GM19240 (cell line): ENCODE results near the gene RAB30.
A peak's percentile ranks its signal among the peaks of the same experiment; 100 is the strongest.

Source experiments
- DNase-seq: peaks from one replicate; pipeline ENCODE4 v3.0.0; 2011; ENCODE audit warnings: low spot score; ENCODE audit not compliant: insufficient read length

RAB30 gene

DNA sequence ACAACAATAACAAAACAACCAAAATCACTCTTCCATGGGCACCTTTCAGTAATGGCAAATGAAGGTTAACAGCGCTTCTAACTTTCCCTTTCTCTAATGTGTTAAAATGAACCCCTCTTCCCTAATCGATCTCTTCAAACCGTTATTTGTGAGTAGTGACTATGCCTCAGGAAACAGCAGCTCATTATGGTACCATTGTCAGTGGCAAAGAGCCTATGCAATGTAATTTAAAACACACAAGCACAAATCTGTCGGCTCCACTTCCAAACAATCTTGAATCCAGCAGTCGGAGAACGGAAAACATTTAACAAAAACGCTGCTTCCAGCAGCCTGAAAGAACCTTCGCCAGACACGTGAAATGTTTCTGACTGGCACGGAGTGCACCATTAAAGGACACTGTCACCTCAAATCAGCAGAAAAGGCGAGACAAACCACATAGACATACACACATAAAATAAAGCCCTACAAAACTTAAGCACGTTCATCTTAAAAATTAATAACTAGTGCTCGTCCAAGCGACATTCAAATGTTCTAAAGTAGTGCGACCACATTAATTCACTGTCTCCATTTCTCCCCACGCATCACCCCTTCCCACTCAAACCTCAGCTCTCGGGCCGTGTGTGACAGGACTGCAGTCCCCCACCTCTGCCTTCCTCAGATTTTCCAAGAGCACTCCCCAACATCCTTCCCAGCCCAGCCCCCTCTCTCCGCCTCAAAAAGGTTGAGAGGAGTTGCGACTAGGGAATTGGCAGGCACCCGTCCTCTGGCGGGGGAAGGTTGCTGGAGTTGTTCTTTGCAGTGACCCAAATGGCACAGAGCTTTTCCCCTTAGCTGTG is 748 bp downstream of the RAB30 start:
- no peak for DNase-seq

DNA sequence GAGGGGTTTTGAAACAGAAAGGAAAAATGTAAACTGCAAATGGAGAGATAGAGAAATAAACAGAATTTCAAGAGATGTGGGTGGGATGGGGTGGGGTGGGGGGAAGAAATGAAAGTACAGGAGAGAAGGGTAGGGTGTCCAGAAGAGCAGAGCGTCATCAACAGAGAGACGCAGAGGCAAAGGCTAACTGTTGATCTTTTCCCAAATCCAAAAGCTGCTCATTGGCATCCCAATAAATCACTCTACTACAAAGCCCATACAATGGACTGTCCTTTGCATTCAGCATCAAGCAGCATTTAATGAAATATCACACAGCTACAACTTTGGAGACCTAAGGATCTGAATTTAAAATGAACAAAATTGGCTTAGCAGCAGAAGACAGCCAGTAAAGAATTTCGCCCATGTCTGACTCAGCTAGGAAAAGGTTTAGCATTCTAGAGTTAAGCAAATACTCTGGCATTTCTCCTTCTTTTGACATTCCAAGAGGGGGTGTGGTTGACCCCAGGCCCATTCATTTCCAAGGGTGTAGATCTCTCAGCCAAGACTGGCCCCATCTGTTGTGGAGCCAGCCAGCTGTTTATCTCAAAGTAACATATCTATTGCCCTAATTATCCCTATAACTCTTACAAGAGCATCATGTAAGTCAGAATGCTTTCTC is 1.5 kb downstream of the RAB30 start:
- DNase-seq: no peak

DNA sequence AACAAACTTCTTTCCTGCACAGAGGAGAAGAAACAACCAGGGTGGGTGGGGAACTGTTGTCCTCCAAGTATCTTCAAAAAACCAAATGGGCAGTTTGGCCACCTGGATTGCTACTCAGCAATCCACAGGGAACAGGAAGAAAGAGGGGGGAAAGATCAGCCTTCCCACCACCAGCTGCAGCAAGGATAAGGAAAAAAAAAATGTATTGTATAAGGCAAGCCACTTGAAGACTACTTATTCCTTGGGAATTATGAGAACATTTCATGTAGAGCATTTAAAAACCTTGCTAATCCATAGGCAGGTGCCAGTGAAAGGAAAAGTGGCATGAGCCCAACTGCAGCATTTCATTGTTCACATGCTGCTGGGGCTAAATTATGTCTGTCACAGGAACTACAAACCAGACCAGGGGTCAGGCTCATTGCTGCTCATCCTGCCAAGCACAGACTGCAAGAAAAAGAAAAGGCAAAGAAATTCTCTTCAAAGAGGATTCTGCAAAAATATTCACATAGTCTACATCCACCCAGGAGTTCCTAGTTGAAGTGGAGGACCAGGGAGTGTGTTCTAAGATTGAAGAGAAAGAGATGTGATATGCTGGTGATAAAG is 2.2 kb downstream of the RAB30 start:
- DNase-seq: no peak

DNA sequence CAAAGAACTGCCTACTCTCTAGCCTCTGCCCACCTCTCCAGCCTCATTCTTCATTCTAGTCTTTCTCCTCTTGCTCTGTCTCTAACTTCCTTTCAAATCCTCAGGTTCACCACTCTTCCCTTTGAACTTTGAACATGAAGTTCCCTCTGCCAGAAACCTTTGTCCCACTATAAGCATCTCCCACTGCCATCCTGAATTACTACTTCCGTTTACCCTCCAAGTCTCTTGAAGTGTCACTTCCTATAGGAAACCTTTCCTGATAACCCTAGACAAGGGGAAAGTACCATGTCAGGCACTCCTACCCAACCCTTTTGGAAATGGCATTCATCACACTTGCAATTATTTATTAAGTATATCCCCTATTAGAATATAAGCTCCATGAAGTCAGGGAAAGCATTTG is 3.1 kb downstream of the RAB30 start:
- no peak for DNase-seq

DNA sequence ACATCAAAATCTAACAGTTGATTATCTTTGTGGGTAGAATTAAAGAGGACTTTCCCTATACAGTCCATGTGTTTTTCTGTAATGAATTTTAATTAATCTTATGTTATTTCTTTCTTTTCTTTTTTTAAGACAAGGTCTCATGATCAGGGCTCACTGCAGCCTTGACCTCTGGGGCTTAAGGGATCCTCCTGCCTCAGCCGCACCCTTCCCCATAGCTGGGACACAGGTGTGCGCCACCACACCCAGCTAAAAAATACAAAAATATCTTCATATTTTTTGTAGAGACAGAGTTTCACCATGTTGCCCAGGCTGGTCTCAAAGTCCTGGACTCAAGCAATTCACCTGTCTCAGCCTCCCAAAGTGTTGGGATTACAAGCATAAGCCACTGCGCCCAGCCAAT is 7.7 kb downstream of the RAB30 start:
- no peak for DNase-seq

DNA sequence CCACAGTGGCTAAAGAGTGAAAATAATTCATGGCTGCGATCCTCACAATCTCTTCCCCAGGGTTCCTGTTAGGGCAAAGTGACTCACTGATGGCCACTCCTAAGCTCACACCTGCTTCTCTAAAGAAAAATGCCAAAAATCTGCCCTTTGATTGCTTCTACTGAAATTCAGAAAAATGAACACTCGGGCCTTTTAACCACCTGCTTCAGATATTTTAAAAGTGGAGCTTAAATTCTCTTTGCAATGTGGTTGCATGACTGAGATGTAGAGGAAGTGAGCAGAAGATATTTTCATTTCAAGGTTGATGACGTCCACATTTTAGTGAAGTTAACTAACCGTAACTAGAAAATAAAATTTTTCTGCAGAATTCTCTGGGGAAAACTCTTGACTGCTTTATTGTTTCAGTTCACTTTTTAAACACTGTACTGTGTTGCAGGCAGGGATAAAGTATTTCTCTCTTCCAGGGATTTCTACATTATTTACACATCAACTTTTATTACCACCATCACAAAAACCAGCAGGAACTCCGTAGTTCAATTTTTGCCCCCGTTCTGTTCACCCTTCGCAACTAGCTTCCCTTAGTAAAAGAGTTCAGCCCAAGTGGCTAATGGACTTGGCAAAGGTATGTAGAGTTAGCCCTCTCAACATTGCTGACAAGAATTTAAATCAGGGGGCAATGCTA is 8.5 kb downstream of the RAB30 start:
- DNase-seq: no peak

DNA sequence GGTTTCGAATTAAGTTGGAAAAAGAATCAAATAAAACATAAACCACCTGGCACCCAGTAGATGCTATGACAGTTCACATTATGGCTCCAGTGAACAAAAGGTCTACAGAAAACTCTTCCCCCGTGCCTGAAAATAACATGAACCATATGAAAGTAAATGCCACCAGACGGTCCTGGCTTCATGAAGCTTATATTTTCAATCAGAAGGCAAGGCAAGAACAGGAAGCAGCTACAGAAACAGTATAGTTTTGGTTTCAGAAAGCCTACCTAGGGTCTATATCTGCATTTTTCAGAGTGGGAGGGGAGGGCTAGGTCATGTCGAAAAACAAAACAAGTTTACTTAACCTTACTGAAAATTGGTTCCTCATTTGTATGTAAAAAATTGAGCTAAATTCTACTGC is 9.8 kb downstream of the RAB30 start:
- DNase-seq: peak; percentile 29

DNA sequence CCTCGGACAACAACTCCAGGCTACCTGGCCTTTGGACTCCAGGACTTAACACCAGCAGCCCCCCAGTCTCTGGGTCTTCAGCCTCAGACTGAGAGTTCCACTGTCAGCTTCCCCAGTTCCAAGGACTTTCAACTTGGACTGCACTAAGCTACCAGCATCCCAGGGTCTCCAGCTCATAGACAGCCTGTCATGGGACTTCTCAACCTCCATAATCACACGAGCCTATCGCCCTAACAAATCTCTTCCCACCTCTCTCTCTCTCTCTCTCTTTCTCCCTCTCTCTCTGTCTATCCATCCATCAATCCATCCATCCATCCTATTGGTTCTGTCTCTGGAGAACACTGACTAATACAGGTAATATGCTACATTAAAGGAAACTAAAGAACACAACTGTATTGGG is 10.7 kb downstream of the RAB30 start:
- no peak for DNase-seq

DNA sequence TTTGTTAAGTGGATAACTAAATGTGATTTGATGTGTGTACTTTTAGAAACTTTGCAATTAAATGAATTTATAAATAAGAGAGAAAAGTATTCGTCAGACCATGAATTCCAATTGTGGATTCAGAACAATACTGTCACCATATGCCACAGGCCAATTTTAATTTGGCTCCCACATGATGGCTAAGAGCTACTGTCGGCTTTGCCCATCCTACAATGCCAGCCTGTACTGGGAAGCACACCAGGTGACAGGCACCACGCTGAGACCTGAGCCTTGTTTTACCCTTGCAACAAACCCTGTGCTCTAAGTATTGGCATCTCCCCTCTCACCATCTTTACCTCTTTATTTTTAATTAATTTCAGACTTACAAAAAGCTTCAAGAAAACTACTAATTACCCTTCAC is 14.0 kb downstream of the RAB30 start:
- DNase-seq: no peak

DNA sequence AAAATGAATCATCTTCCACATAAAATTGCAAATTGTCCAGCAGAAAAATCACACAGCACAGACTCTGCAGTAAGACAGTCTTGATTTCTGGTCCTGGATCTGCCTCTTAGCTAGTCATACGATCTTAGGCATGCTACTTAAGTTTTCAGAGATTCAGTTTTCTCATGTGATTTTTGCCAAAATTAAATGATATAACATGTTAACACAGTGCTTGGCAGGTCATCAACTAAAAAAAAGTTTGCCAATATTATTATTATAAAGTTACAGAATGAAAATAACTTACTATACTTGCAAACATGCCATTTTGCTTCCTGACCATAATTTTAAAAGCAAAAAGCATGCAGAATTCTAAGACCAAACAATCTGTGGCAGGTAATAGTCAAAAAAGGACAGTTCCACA is 15.1 kb downstream of the RAB30 start:
- no peak for DNase-seq

DNA sequence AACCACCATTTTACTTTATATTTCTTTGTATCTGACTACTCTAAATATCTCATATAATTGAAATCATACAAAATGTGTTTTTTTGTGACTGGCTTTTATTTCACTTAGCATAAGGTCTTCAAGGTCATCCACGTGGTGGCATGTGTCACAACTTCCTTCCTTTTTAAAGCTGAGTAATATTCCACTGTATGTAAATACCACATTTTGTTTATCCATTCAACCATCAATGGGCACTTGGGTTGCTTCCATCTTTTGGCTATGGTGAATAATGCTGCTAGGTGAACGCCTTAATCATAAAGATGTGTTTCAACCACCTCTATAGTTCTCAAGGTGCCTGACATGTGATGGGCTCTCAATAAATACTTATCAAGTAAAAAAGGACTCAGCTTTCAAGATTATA is 15.5 kb downstream of the RAB30 start:
- DNase-seq: no peak

DNA sequence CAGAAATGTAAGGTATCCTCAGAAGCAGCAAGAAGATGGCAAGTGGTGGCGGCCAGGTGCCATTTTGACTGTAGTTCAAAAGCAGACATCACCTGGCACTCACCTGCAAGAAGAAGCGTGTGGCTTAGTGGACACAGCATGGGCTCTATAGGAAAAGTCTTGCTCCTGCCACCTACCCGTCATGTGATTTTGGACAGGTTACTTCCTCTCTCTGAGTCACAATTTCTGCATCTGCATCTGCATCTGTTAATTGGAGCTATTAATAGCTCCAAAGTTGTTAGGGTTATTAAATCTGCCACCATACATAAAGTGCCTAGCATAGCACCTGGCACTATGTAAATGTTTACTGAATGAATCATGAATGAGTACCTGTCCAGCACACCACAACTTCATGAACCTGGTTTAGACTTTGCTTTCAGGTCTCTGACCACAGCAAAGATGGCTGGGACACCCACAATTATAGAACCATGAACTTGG is 16.8 kb downstream of the RAB30 start:
- no peak for DNase-seq

DNA sequence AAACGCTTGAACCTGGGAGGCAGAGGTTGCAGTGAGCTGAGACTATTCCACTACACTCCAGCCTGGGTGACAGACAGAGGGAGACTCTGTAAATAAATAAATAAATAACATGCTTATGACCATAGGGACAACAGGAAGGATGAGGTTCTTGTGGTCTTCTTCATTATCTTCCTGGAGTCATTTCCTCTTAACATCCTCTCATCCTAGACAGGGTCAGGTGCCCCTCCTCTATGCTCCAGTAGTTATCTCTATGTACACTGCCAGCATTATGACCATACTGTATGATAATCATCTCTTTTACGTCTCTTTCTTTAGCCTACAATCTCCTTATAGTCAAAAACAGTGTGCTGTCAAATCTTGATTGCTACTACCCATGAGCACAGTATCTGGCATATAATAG is 17.7 kb downstream of the RAB30 start:
- DNase-seq: no peak

DNA sequence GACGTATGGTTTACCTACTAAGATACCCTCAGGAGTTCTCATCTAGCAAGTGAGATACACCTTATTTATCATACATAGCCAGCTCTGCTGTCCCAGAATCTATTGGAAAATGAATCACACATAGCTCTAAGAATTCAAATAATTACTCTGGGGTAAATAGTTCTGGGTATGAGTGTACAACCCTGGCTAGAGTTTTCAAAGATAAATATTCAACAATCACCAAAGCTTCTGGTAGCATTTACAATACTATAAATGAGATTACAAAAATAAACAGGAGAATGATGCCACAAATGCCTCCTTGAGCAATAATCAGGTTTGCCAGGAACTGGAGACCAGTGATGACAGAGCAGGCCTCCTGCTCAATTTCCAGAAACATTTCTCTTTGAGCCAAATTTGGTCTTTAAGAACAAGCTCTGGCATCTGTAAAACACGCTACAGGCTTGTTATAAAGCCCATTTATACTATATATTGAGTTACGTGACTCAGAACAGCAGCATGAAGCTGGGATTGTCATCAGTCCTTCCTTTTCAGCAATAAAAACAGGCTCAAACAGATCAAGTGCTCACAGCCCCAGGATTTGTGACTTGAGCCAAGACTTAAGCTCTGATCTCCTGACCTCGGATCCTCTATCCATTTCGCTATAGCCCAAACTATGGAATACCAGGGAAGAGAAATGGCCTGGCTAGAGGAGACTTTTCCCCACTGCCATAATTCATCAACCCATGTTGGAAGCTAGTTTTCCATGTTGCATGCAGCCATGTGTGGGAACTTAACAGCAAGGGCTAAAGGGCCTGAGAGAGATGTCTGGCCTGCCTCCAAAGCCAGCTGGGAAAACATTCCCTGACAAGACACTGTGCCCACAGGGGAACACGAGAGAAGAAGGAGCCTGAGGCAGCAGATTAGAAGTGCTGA is 19.7 kb downstream of the RAB30 start:
- no peak for DNase-seq

DNA sequence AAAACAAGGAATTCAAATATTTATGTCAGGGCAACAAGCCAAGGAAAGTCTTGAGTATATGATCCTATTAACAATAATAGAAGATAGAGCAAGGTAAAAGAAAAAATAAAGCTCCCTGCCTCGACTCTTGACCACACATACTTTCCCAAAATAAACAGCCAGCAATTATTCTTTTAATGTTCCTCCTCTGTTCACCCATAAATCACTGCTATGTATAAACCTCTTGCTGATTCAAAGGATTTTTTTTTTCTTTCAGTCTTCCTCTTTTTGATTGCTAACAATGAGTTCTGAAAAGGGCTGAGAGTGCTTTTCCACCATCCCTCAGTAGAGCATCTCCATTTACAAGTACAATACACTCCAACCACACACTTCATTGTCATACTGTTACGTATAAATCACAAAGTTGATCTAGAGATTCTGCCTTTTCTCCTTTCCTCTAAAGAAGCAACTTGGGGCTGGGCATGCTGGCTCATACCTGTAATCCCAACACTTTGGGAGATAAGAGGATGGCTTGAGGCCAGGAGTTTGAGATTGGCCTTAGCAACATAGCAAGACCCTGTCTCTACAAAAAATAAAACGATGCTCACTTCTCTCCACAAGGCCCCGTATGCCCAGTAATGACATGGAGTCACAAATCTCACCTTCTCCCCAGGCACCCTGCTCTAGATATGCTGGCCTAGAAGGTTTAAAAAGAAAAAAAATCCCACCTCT is 24.0 kb downstream of the RAB30 start:
- DNase-seq: no peak

DNA sequence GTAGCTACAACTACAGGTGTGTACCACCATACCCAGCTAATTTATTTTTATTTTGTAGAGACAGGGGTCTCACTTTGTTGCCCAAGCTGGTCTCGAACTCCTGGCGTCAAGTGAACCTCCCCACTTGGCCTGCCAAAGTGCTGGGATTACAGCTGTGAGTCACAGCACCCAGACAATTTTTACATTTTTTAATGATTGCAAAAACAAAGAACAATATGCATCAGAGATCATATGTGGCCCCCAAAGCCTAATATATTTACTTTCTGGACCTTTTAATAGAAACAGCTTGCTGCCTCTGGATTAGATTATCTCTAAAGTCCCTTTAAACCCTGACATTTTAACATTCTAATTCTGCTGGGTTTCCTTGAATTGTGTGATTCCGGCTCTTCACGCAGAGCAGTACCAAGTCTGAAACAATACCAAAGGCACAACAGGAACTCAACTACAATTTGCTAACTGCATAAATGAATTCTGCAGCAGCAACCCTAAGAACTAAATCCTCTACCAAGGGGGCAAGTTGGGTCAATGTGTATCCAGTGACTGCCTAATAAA is 25.0 kb downstream of the RAB30 start:
- DNase-seq: no peak

DNA sequence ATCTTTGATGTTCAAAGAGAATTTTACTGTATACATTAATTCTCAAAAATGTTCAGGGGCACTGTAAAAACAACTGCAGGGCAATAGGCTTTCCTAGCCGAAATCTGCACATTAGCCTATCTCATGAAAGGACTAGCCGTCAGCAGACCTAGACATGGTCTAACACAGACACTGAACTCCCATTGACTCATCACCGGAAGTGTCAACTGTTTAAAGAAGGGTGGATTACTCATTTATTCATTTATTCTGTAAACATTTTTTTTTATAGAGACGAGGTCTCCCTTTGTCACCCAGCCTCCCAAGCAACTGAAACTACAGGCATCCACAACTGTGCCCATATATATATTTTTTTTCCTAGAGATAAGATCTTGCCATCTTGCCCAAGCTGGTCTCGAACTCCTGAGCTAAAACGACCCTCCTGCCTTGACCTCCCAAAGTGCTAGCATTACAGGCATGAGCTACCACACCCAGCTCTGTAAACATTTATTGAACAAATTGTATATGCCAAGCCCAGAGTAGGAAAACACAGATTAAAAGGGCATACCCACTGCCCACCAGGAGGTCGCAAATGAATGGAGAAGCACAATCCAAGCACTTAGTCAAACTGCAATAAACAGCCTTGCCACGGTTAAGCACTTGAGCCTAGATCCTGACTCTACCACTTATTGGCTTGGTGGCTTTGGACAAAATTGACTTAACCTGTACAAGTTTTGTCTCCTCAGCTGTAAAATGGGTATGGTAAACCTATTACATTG is 26.6 kb downstream of the RAB30 start:
- DNase-seq: no peak

DNA sequence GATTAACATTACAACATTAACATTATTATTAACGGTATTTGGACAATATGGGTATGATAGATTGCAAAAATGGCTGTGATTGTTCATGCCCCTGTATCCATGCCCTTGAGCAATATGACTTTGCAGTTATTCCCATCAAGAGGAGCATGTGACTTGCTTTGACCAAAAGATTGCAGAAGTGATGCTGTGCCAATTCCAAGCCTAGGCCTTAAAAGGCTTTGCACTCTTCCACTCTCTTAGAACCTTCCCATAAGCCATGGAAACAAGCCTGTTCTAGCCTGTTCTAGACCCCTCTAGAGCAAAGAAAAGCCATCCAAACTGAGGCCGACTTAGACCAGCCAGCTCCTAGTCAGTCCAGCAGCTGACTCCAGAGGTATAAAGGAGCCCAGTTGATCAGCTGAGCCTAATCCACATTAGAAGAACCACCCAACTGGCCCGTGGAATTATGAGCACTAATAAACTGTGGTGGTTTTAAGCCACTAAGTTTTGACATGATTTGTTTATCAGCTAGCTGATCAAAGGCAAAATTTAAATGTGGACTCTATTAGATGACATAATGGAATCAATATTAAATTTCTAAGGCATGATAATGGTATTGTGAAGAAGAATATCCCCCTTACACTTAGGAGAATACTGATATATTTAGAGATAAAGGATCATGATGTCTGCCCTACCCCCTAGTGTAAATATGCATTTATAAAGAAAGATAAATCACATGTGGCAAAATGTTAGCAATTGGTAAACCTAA is 28.6 kb downstream of the RAB30 start:
- no peak for DNase-seq

DNA sequence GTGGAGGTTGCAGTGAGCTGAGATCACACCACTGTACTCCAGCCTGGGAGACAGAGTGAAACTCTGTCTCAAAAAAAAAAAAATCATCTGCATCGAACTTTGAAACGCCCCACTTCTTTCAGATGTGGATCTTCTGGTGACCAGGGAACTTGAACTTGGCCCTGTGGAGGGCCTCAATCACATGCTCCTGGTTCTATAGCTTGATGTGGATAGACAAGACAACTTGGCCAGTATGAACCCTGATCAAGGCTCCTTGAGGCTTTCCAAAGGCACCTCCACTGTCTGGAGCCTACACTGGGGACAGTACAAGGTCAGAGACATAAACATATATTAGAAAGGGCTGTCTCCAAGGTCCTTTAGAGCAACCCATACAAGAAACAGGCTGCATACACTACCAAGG is 30.6 kb downstream of the RAB30 start:
- no peak for DNase-seq
